ENCODE data around the gene OR10AD1. TPM values are rescaled to one million over a fixed set of nuclear protein-coding genes. Genes with fewer than 3 reads are reported as not detected.

OR10AD1 gene
- total RNA-seq, 1 donor from 2014 or later: not detected

GRCh38 chr12:48199774-48200221 lies 3.3 kb downstream of the OR10AD1 start:
- DNase-seq (ENCODE audit: low read depth): no peak
- no peak overlapping the region for H3K4me3 ChIP-seq (ENCODE audit: low read depth, low read length)

GRCh38 chr12:48198985-48199384 lies 4.1 kb downstream of the OR10AD1 start:
- no peak for TF ChIP-seq CTCF (conservative IDR thresholded peaks at IDR 0.05; ENCODE audit: low read depth, low read length)
- no peak for DNase-seq (ENCODE audit: low read depth)
- H3K4me3 ChIP-seq (ENCODE audit: low read depth, low read length): peak overlapping the region; percentile 62

More at GRCh38 chr12:48199774-48200221, 3.3 kb downstream of the OR10AD1 start:
- TF ChIP-seq CTCF (conservative IDR thresholded peaks at IDR 0.05; ENCODE audit: low read depth, low read length): no peak

- peak overlapping the region; percentile 62 for H3K4me3 ChIP-seq (ENCODE audit: low read depth, low read length)
- no peak for DNase-seq (ENCODE audit: low read depth)
- no peak for TF ChIP-seq CTCF (conservative IDR thresholded peaks at IDR 0.05; ENCODE audit: low read depth, low read length)
These were observed 4.5 kb downstream of the OR10AD1 start for GRCh38 chr12:48198672-48198971.

GRCh38 chr12:48197971-48198671 lies 5.0 kb downstream of the OR10AD1 start:
- TF ChIP-seq CTCF (conservative IDR thresholded peaks at IDR 0.05; ENCODE audit: low read depth, low read length): no peak
- DNase-seq (ENCODE audit: low read depth): peak; percentile 62
- H3K4me3 ChIP-seq (ENCODE audit: low read depth, low read length): peak overlapping the region; percentile 62

GRCh38 chr12:48197549-48197970 lies 5.5 kb downstream of the OR10AD1 start:
- peak overlapping the region; percentile 62 for H3K4me3 ChIP-seq (ENCODE audit: low read depth, low read length)
- peak; percentile 62 for TF ChIP-seq CTCF (conservative IDR thresholded peaks at IDR 0.05; ENCODE audit: low read depth, low read length)
- peak; percentile 32 for DNase-seq (ENCODE audit: low read depth)

GRCh38 chr12:48194799-48195201 lies 8.3 kb downstream of the OR10AD1 start:
- no peak overlapping the region for H3K4me3 ChIP-seq (ENCODE audit: low read depth, low read length)
- TF ChIP-seq CTCF (conservative IDR thresholded peaks at IDR 0.05; ENCODE audit: low read depth, low read length): no peak
- no peak for DNase-seq (ENCODE audit: low read depth)

GRCh38 chr12:48193623-48194022 lies 9.5 kb downstream of the OR10AD1 start:
- no peak for TF ChIP-seq CTCF (conservative IDR thresholded peaks at IDR 0.05; ENCODE audit: low read depth, low read length)
- no peak for DNase-seq (ENCODE audit: low read depth)
- no peak overlapping the region for H3K4me3 ChIP-seq (ENCODE audit: low read depth, low read length)

All from epithelial cell of proximal tubule (primary cell).